Prostate gland (tissue), 2 donors: ENCODE measurements around the gene DSCAM. TPM values are rescaled to one million over a fixed set of nuclear protein-coding genes. Genes with fewer than 3 reads are reported as not detected.

Experiments used
- DNase-seq: peaks from one replicate; pipeline ENCODE4 v3.0.0-alpha.2; 2019; ENCODE audit warnings: low spot score
- H3K27ac ChIP-seq, 2 donors: fragments of 200-600 bp; sonication (generic); 2 replicates each; pipeline ENCODE4 v1.5.1; 2017 to 2019
- H3K27me3 ChIP-seq: fragments of 200-600 bp; sonication (generic); replicated peaks from 2 replicates; pipeline ENCODE4 v1.5.1; 2019; ENCODE audit not compliant: insufficient read depth
- H3K36me3 ChIP-seq, 2 donors: fragments of 200-600 bp; sonication (generic); 1 replicate in 1 of 2; 2 replicates in 1 of 2; pipeline versions ENCODE4 v1.5.1 to v1.8.1; 2017 to 2019
- H3K4me1 ChIP-seq: fragments of 200-600 bp; sonication (generic); replicated peaks from 2 replicates; pipeline ENCODE4 v1.5.1; 2019
- H3K4me3 ChIP-seq, 2 donors: fragments of 200-600 bp; sonication (generic); 2 replicates each; pipeline ENCODE4 v1.5.1; 2017 to 2019
- H3K9me3 ChIP-seq: fragments of 200-600 bp; sonication (generic); 2 replicates; pipeline ENCODE4 v1.5.1; 2017
- CTCF ChIP-seq, 4 experiments: fragments of 200-600 bp in 2 of 4; fragments of 450-650 bp in 2 of 4; sonication (generic) in 2 of 4; IDR thresholded peaks; 1 replicate in 3 of 4; 2 replicates in 1 of 4; pipeline ENCODE4 v1.5.1; 2016 to 2019; ENCODE audit warnings: antibody characterized with exemption in 4 of 4, mild to moderate bottlenecking in 2 of 4, moderate library complexity in 2 of 4
- POLR2A ChIP-seq: fragments of 450-650 bp; IDR thresholded peaks from one replicate; pipeline ENCODE4 v1.6.1; 2016; ENCODE audit warnings: antibody characterized with exemption, mild to moderate bottlenecking
- POLR2AphosphoS5 ChIP-seq: sonication (generic); formaldehyde crosslinking; IDR thresholded peaks from one replicate; pipeline ENCODE4 v1.6.1; 2017; ENCODE audit warnings: antibody characterized with exemption
- WGBS: methylation state at CpG from one replicate; pipeline ENCODE4 v1.1.5; 2018; 5-methylcytosine and 5-hydroxymethylcytosine counted together
- intact Hi-C: fragments of 100-400 bp; cut with DNase I; formaldehyde crosslinking; loops from one replicate; pipeline ENCODE4 v1.14.2; 2022
- total RNA-seq, 2 donors: library from RNA; depleted of rRNA; stranded (reverse); fragments of >200 nt; gene quantifications; one replicate each; pipeline ENCODE4 v1.1.0, GENCODE V29; 2016

DSCAM gene
- total RNA-seq, 2 donors from 2014 or later, result under 0.01 to 1.6 TPM

- no peaks in the 10 kb centered on the region for H3K4me1 ChIP-seq
- H3K4me3 ChIP-seq, result no peak overlapping the region
- DNase-seq, result no peak
- intact Hi-C loops, result no loop called here
- H3K27ac ChIP-seq, result no peak overlapping the region
- 57% methylated on average over 9 of the region's 9 CpGs for WGBS
- TF ChIP-seq CTCF (IDR thresholded peaks at IDR 0.05) (peak in 1 of 4 experiments; percentile 8), POLR2A (no peak)
- no peaks in the 10 kb centered on the region for H3K27me3 ChIP-seq
- no peaks in the 10 kb centered on the region for H3K9me3 ChIP-seq
- no peaks in the 10 kb centered on the region for H3K36me3 ChIP-seq
Observed at GRCh38 chr21:40615505-40616376, 231.2 kb downstream of the DSCAM start.

GRCh38 chr21:40613546-40614030 is 233.4 kb downstream of the DSCAM start:
- Histone ChIP-seq H3K27me3 (no peaks in the 10 kb centered on the region), H3K9me3 (no peaks in the 10 kb centered on the region), H3K36me3 (no peaks in the 10 kb centered on the region), H3K4me3 (no peak overlapping the region), H3K4me1 (no peaks in the 10 kb centered on the region), H3K27ac (no peak overlapping the region)
- intact Hi-C loops, result no loop called here
- WGBS, result 83% methylated on average over 4 of the region's 4 CpGs
- TF ChIP-seq POLR2AphosphoS5, result no peak
- TF ChIP-seq POLR2A, result no peak
- no peak for TF ChIP-seq CTCF (IDR thresholded peaks at IDR 0.05)
- DNase-seq, result no peak

- no peaks in the 10 kb centered on the region for H3K9me3 ChIP-seq
- no peak overlapping the region for H3K27ac ChIP-seq
- intact Hi-C loops, result no loop called here
- TF ChIP-seq POLR2AphosphoS5 (no peak), POLR2A (no peak), CTCF (IDR thresholded peaks at IDR 0.05) (no peak)
- H3K27me3 ChIP-seq, result no peaks in the 10 kb centered on the region
- DNase-seq, result no peak
- no peaks in the 10 kb centered on the region for H3K36me3 ChIP-seq
- H3K4me1 ChIP-seq, result no peaks in the 10 kb centered on the region
- 79% methylated on average over 6 of the region's 6 CpGs for WGBS
- no peak overlapping the region for H3K4me3 ChIP-seq
Observed at GRCh38 chr21:40610345-40610744, 236.6 kb downstream of the DSCAM start.

- TF ChIP-seq POLR2AphosphoS5 (no peak), CTCF (IDR thresholded peaks at IDR 0.05) (no peak), POLR2A (no peak)
- WGBS, result 55% methylated on average over 2 of the region's 2 CpGs
Observed at GRCh38 chr21:40606341-40606740, 240.6 kb downstream of the DSCAM start.

GRCh38 chr21:40605094-40605493 is 241.9 kb downstream of the DSCAM start:
- TF ChIP-seq POLR2A, result no peak
- WGBS, result 97% methylated on average over 4 of the region's 4 CpGs

More at GRCh38 chr21:40606341-40606740, 240.6 kb downstream of the DSCAM start:
- no peaks in the 10 kb centered on the region for H3K36me3 ChIP-seq
- no peaks in the 10 kb centered on the region for H3K4me1 ChIP-seq
- peak; percentile 8 for DNase-seq
- H3K27me3 ChIP-seq, result no peaks in the 10 kb centered on the region
- no peak overlapping the region for H3K27ac ChIP-seq
- intact Hi-C loops, result loop anchor here (10.0 kb wide), 1 partner anchor 62 kb away; no protein-coding TSS in a partner anchor
- no peak overlapping the region for H3K4me3 ChIP-seq
- H3K9me3 ChIP-seq, result no peaks in the 10 kb centered on the region

More at GRCh38 chr21:40605094-40605493, 241.9 kb downstream of the DSCAM start:
- no peak overlapping the region for H3K4me3 ChIP-seq
- intact Hi-C loops, result loop anchor here (10.0 kb wide), 1 partner anchor 60 kb away; no protein-coding TSS in a partner anchor
- DNase-seq, result no peak
- no peaks in the 10 kb centered on the region for H3K36me3 ChIP-seq
- H3K4me1 ChIP-seq, result no peaks in the 10 kb centered on the region
- no peak overlapping the region for H3K27ac ChIP-seq
- no peaks in the 10 kb centered on the region for H3K9me3 ChIP-seq
- H3K27me3 ChIP-seq, result no peaks in the 10 kb centered on the region
